ENCODE data around the gene LPP. TPM values are rescaled to one million over a fixed set of nuclear protein-coding genes. Genes with fewer than 3 reads are reported as not detected.

LPP gene
- total RNA-seq, 1 donor from 2014 or later: 132 TPM

DNA sequence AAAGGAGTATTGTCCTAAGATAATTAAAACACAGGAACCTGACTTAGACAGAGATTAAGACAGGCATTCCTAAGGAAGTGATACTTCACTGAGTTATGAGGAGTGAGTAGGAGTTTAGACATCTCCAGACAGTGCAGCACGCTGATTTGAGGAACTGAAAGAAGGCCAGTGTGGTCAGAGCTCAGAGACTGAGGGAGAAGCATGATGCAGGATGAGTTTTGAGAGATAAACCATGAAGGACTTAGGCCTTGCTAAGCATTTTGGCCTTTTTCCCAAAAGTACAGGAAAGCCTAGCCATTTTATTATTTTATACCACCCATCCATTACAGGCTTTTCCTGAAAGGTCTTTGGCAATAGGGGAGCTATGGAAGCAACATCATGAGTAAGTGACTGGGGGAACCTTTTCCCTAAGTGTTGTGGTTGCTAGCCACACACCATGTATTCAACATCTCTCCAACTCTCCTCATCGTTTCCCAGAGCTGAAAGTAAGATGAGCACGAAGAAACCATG, 642.2 kb downstream of the LPP start:
- no peak for DNase-seq (ENCODE audit: low spot score in 2 of 2, unreplicated experiment in 2 of 2)
- TF ChIP-seq, protein P1, sequence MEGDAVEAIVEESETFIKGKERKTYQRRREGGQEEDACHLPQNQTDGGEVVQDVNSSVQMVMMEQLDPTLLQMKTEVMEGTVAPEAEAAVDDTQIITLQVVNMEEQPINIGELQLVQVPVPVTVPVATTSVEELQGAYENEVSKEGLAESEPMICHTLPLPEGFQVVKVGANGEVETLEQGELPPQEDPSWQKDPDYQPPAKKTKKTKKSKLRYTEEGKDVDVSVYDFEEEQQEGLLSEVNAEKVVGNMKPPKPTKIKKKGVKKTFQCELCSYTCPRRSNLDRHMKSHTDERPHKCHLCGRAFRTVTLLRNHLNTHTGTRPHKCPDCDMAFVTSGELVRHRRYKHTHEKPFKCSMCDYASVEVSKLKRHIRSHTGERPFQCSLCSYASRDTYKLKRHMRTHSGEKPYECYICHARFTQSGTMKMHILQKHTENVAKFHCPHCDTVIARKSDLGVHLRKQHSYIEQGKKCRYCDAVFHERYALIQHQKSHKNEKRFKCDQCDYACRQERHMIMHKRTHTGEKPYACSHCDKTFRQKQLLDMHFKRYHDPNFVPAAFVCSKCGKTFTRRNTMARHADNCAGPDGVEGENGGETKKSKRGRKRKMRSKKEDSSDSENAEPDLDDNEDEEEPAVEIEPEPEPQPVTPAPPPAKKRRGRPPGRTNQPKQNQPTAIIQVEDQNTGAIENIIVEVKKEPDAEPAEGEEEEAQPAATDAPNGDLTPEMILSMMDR (IDR thresholded peaks at IDR 0.05; ENCODE audit: unreplicated experiment): no peak
- Mint-ChIP-seq H3K9me3 (no peaks in the 10 kb centered on the region), H3K27ac (no peak overlapping the region), H3K4me3 (no peak overlapping the region), H3K4me1 (peaks cover 27% of the 10 kb centered on the region), H3K36me3 (no peaks in the 10 kb centered on the region), H3K27me3 (ENCODE audit: low read depth) (no peaks in the 10 kb centered on the region)

DNA sequence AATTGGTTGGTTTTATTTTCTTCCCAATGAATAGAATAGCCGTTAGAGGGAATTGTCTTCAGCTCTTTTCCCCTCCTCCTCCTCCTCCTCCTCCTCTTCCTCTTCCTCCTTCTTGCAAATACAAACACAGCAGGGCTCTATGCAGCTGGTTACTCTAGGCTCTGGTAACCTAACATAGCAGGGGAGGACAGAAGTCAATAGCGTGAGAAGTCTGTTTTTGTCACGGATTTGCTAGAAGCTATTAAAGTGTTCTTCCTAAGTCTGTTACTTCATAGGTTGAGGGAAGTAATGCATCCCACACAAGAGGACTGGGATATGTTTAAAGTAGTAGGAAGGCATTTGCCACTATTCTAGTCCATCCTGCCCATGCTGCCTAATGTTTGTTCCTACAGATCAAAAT, 643.1 kb downstream of the LPP start:
- H3K4me1 Mint-ChIP-seq: peaks cover 27% of the 10 kb centered on the region
- no peaks in the 10 kb centered on the region for H3K27me3 Mint-ChIP-seq (ENCODE audit: low read depth)
- H3K27ac Mint-ChIP-seq: no peak overlapping the region
- no peak overlapping the region for H3K4me3 Mint-ChIP-seq
- no peaks in the 10 kb centered on the region for H3K9me3 Mint-ChIP-seq
- TF ChIP-seq, protein P1 (IDR thresholded peaks at IDR 0.05; ENCODE audit: unreplicated experiment): no peak
- H3K36me3 Mint-ChIP-seq: no peaks in the 10 kb centered on the region
- DNase-seq (ENCODE audit: low spot score in 2 of 2, unreplicated experiment in 2 of 2): no peak

DNA sequence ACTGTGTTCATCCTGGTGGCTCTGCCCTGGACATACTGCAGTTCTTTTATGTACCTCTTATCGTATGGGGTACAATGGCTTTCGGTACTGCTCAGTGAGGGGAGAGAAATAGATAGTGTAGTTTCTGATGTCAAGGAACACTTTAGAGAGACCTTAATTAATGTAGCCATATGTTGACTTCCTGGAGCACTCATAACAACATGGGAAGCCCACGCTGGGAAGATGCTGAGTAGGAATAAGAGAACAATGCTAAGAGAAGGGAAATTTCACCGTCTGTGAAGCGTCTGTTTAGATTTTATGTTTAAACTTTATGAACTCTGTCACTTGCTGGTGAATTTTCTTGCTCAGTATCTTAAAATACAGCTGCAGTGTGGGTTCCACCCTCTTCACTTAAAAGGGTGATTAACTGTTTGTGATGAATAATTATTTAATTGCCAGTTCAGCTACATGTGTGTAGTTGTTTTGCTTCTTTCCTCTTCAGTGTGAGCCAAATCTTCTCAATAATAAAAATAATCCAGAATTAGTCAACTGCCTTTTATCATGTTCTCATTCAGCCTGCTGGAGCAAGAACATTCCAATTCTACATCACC, 644.7 kb downstream of the LPP start:
- Mint-ChIP-seq H3K27me3 (ENCODE audit: low read depth) (no peaks in the 10 kb centered on the region), H3K27ac (peak overlapping the region; percentile 45), H3K9me3 (no peaks in the 10 kb centered on the region), H3K4me3 (no peak overlapping the region), H3K4me1 (peaks cover 23% of the 10 kb centered on the region), H3K36me3 (no peaks in the 10 kb centered on the region)
- DNase-seq (ENCODE audit: low spot score in 2 of 2, unreplicated experiment in 2 of 2): no peak
- TF ChIP-seq, protein P1 (IDR thresholded peaks at IDR 0.05; ENCODE audit: unreplicated experiment): no peak

DNA sequence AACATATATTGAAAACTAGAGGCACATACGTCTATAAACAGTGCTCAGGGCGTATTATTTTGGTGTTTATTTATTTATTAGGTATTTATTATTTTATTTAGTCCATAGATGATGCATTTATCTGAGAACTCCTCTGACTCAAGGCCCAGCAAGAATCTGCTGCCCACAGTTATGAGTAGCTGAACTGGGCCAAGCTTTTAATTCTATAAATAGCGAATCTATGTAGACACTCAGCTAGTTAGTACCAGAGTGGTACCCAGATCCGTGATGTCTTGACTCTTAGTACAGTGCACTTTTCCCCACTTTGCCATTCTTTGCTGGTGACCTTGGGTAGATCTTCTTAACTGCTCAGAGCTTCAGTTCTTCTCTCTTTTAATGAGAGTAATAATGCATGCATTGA, 647.4 kb downstream of the LPP start:
- Mint-ChIP-seq H3K4me1 (peaks cover 19% of the 10 kb centered on the region), H3K27me3 (ENCODE audit: low read depth) (no peaks in the 10 kb centered on the region)

DNA sequence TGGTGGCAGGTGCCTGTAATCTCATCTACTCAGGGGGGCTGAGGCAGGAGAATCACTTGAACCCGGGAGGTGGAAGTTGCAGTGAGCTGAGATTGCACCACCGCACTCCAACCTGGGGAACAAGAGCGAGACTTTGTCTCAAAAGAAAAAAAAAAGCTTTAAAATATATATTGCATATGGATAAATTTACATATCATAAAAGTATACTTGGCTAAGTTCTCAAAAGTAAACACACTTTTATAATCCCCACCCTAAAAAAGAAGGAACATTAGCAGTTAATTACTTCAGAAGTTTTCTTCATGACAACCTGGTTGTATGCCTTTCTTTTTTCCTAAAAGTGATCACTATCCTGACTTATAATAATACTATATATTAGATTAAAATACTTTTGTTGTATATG, 648.7 kb downstream of the LPP start:
- Mint-ChIP-seq H3K27me3 (ENCODE audit: low read depth) (no peaks in the 10 kb centered on the region), H3K4me3 (no peak overlapping the region), H3K27ac (no peak overlapping the region), H3K4me1 (peaks cover 15% of the 10 kb centered on the region), H3K36me3 (peaks cover 14% of the 10 kb centered on the region), H3K9me3 (peaks cover 21% of the 10 kb centered on the region)
- DNase-seq (ENCODE audit: low spot score in 2 of 2, unreplicated experiment in 2 of 2): no peak
- TF ChIP-seq, protein P1 (IDR thresholded peaks at IDR 0.05; ENCODE audit: unreplicated experiment): no peak

More for the DNA sequence above, 647.4 kb downstream of the LPP start:
- H3K9me3 Mint-ChIP-seq: peaks cover 12% of the 10 kb centered on the region
- H3K27ac Mint-ChIP-seq: no peak overlapping the region
- TF ChIP-seq, protein P1 (IDR thresholded peaks at IDR 0.05; ENCODE audit: unreplicated experiment): no peak
- no peak overlapping the region for H3K4me3 Mint-ChIP-seq
- peaks cover 6% of the 10 kb centered on the region for H3K36me3 Mint-ChIP-seq
- no peak for DNase-seq (ENCODE audit: low spot score in 2 of 2, unreplicated experiment in 2 of 2)

Data from mesothelial cell of epicardium (in vitro differentiated cells).